HepG2 (cell line): Measurements from ENCODE around the gene FAM216A. TPM values are rescaled to one million over a fixed set of nuclear protein-coding genes. Genes with fewer than 3 reads are reported as not detected.

Source experiments
- ATF4 ChIP-seq, 2 experiments: fragments of 450-650 bp in 1 of 2; sonication (generic) in 1 of 2; formaldehyde crosslinking; IDR thresholded peaks; 2 replicates each; pipeline versions ENCODE4 v1.5.0 to v1.8.0; 2020 to 2022; ENCODE audit warnings: mild to moderate bottlenecking in 1 of 2, missing genetic modification reagents in 1 of 2
- GATAD1 ChIP-seq: IDR thresholded peaks from 2 replicates; pipeline ENCODE4 v1.6.1; 2016; ENCODE audit warnings: missing genetic modification reagents, missing compliant biosample characterization
- HINFP ChIP-seq: sonication (generic); formaldehyde crosslinking; IDR thresholded peaks from 2 replicates; pipeline ENCODE4 v1.4.0; 2020; ENCODE audit warnings: low read depth, mild to moderate bottlenecking, missing genetic modification reagents
- HNRNPL ChIP-seq: fragments of 200-400 bp; formaldehyde crosslinking; IDR thresholded peaks from 2 replicates; pipeline ENCODE4 v1.6.1; 2017; ENCODE audit warnings: mild to moderate bottlenecking, low read depth, low read length
- IRF9 ChIP-seq: sonication (generic); formaldehyde crosslinking; IDR thresholded peaks from 2 replicates; pipeline ENCODE4 v1.8.0; 2022; ENCODE audit warnings: missing genetic modification reagents, mild to moderate bottlenecking, borderline replicate concordance
- MBD4 ChIP-seq: IDR thresholded peaks from 2 replicates; pipeline ENCODE4 v1.6.1; 2012; ENCODE audit warnings: low read length, inconsistent platforms, borderline replicate concordance
- MTF2 ChIP-seq: sonication (generic); formaldehyde crosslinking; IDR thresholded peaks from 2 replicates; pipeline ENCODE4 v1.5.0; 2020; ENCODE audit warnings: missing genetic modification reagents, borderline replicate concordance
- NFKB2 ChIP-seq: sonication (generic); formaldehyde crosslinking; IDR thresholded peaks from 2 replicates; pipeline ENCODE4 v1.4.0; 2020; ENCODE audit warnings: missing genetic modification reagents, borderline replicate concordance
- NR0B2 ChIP-seq: sonication (generic); formaldehyde crosslinking; IDR thresholded peaks from 2 replicates; pipeline ENCODE4 v1.4.0; 2020; ENCODE audit warnings: mild to moderate bottlenecking, missing genetic modification reagents
- TFDP2 ChIP-seq: sonication (generic); formaldehyde crosslinking; IDR thresholded peaks from 2 replicates; pipeline ENCODE4 v1.4.0; 2020; ENCODE audit warnings: missing genetic modification reagents
- TFE3 ChIP-seq: IDR thresholded peaks from 2 replicates; pipeline ENCODE4 v1.6.1; 2016
- THAP11 ChIP-seq: IDR thresholded peaks from 2 replicates; pipeline ENCODE4 v1.6.1; 2016; ENCODE audit warnings: missing biosample characterization, missing genetic modification reagents
- ZFAT ChIP-seq: sonication (generic); formaldehyde crosslinking; conservative IDR thresholded peaks from 2 replicates; pipeline ENCODE4 v1.8.1; 2023; ENCODE audit warnings: missing genetic modification reagents, inconsistent platforms
- ZNF18 ChIP-seq: sonication (generic); formaldehyde crosslinking; IDR thresholded peaks from 2 replicates; pipeline ENCODE4 v1.8.0; 2022; ENCODE audit warnings: mild to moderate bottlenecking, missing genetic modification reagents; ENCODE audit not compliant: insufficient replicate concordance
- ZNF512B ChIP-seq: sonication (generic); formaldehyde crosslinking; IDR thresholded peaks from 2 replicates; pipeline ENCODE4 v1.5.1; 2020; ENCODE audit warnings: missing genetic modification reagents, mild to moderate bottlenecking, borderline replicate concordance
- ZNF777 ChIP-seq: sonication (generic); formaldehyde crosslinking; IDR thresholded peaks from 2 replicates; pipeline ENCODE4 v1.4.0; 2020; ENCODE audit warnings: missing genetic modification reagents
- polyA plus RNA-seq, 8 experiments: library from polyadenylated mRNA; depleted of rRNA in 3 of 8; stranded (reverse) in 7 of 8; unstranded in 1 of 8; fragments of >200 nt; fragmentation: Illumina TruSeq in 4 of 8; extraction: Trizol in 4 of 8; gene quantifications; 2 replicates each; pipeline versions ENCODE4 v1.2.1 to v1.2.3, GENCODE V29; 2011 to 2016; ENCODE audit warnings: low read depth in 4 of 8, missing spikeins in 1 of 8, mixed read lengths in 1 of 8; ENCODE audit not compliant: insufficient read depth in 1 of 8
- total RNA-seq, 5 experiments: library from RNA; depleted of rRNA; stranded (reverse); fragments of >200 nt; fragmentation: Illumina TruSeq; extraction: Trizol; gene quantifications; 2 replicates each; pipeline ENCODE4 v1.2.3, GENCODE V29; 2016; ENCODE audit warnings: low read depth in 1 of 5

FAM216A gene
- total and polyA plus RNA-seq, 2 of the 13 experiments (the other 11 are each of a cell fraction or from before 2014, with no cell fraction given) = 20.3 to 31.2 TPM

GRCh38 chr12:110449799-110450497, 18.7 kb upstream of the FAM216A start, which contains the start of gene ARPC3 (continued):
- peak; percentile 65; the same call in 1 of the 2 replicates for TF ChIP-seq HINFP (CRISPR knock-in tag)
- TF ChIP-seq NR0B2 (CRISPR knock-in tag) = no peak
- 0 out of 2 replicates have a peak, but pooled peaks have one; percentile 32 for TF ChIP-seq ZNF512B
- peak; percentile 17; the same call in 1 of the 2 replicates for TF ChIP-seq TFE3 (CRISPR knock-in tag)
- TF ChIP-seq NFKB2 = peak; percentile 35; the same call in 1 of the 2 replicates
- no peak for TF ChIP-seq MBD4
- no peak for TF ChIP-seq ZNF777 (CRISPR knock-in tag)
- TF ChIP-seq THAP11 (CRISPR knock-in tag) = peak; percentile 90
- TF ChIP-seq ZNF18 (CRISPR knock-in tag) = no peak
- TF ChIP-seq TFDP2 (CRISPR knock-in tag) = 0 out of 2 replicates have a peak, but pooled peaks have one; percentile 31
- TF ChIP-seq GATAD1 = peak; percentile 94
- peak; percentile 69; the same call in 1 of the 2 replicates for TF ChIP-seq HNRNPL
- peak in 1 of 2 experiments; percentile 59; a peak in 1 of 4 replicates for TF ChIP-seq ATF4 (CRISPR knock-in tag; IDR thresholded peaks at IDR 0.05)
- TF ChIP-seq ZFAT (CRISPR knock-in tag) = no peak
- TF ChIP-seq IRF9 = 0 out of 2 replicates have a peak, but pooled peaks have one; percentile 80
- no peak for TF ChIP-seq MTF2 (CRISPR knock-in tag)
